GM18867 (cell line): ENCODE data around the gene C6orf52.

Source experiments
- ATAC-seq: cut with Tn5 transposase; IDR thresholded peaks from one replicate; pipeline ENCODE4 v1.9.1; 2021; ENCODE audit warnings: mild to moderate bottlenecking, moderate library complexity; ENCODE audit not compliant: unreplicated experiment

The C6orf52 gene

GRCh38 chr6:10658910-10659698 is 35.3 kb downstream of the C6orf52 start:
- no peak for ATAC-seq

GRCh38 chr6:10655508-10656055 is 38.8 kb downstream of the C6orf52 start:
- no peak for ATAC-seq

- ATAC-seq, result no peak
Measured at GRCh38 chr6:10644225-10644624, 50.2 kb downstream of the C6orf52 start.

- peak; percentile 74 for ATAC-seq
Measured at GRCh38 chr6:10643201-10643651, 51.2 kb downstream of the C6orf52 start.

GRCh38 chr6:10641528-10641927 is 52.9 kb downstream of the C6orf52 start:
- ATAC-seq, result no peak

- no peak for ATAC-seq
Measured at GRCh38 chr6:10640412-10640811, 54.0 kb downstream of the C6orf52 start.

- peak; percentile 87 for ATAC-seq
Measured at GRCh38 chr6:10633216-10633615, 61.2 kb downstream of the C6orf52 start.

GRCh38 chr6:10630178-10630577 is 64.2 kb downstream of the C6orf52 start:
- no peak for ATAC-seq

GRCh38 chr6:10627800-10628199 is 66.6 kb downstream of the C6orf52 start:
- ATAC-seq, result no peak

- ATAC-seq, result peak; percentile 85
Measured at GRCh38 chr6:10626154-10626741, 68.2 kb downstream of the C6orf52 start.

- ATAC-seq, result no peak
Measured at GRCh38 chr6:10624836-10625235, 69.6 kb downstream of the C6orf52 start.

GRCh38 chr6:10621847-10622246 is 72.6 kb downstream of the C6orf52 start:
- no peak for ATAC-seq
